Keratinocyte (primary cell): ENCODE data around the gene BCL2L11. TPM values are rescaled to one million over a fixed set of nuclear protein-coding genes. Genes with fewer than 3 reads are reported as not detected.

Experiments used
- DNase-seq: peaks from one replicate; pipeline ENCODE4 v3.0.0-alpha.2; 2011; ENCODE audit warnings: low read depth, missing footprints, low spot score
- FAIRE-seq: peaks from 2 replicates; lab custom pipeline; 2011; peaks lifted over from hg19 to GRCh38; lab: Jason Lieb, UNC
- H2AFZ ChIP-seq: 2 replicates; pipeline ENCODE4 v1.6.0; 2012; ENCODE audit warnings: low read length, control low read depth, inconsistent platforms; ENCODE audit not compliant: control insufficient read depth
- H3K27ac ChIP-seq: 2 replicates; pipeline ENCODE4 v1.5.1; 2011; ENCODE audit warnings: low read length; ENCODE audit not compliant: control insufficient read depth, insufficient read depth
- H3K27me3 ChIP-seq: 3 replicates; pipeline ENCODE4 v1.6.0; 2011; ENCODE audit warnings: low read length; ENCODE audit not compliant: control insufficient read depth, insufficient read depth; ENCODE audit errors: extremely low read depth
- H3K36me3 ChIP-seq, 2 experiments: 2 replicates in 1 of 2; 3 replicates in 1 of 2; pipeline ENCODE4 v1.5.1; 2011; ENCODE audit warnings: low read length in 2 of 2, mild to moderate bottlenecking in 1 of 2; ENCODE audit not compliant: control insufficient read depth in 2 of 2, insufficient read depth in 2 of 2; ENCODE audit errors: extremely low read depth in 1 of 2
- H3K4me1 ChIP-seq: 3 replicates; pipeline ENCODE4 v1.5.1; 2011; ENCODE audit warnings: low read length; ENCODE audit not compliant: control insufficient read depth, insufficient read depth; ENCODE audit errors: extremely low read depth
- H3K4me2 ChIP-seq: 3 replicates; pipeline ENCODE4 v1.6.0; 2011; ENCODE audit warnings: low read depth, low read length; ENCODE audit not compliant: control insufficient read depth, insufficient read depth; ENCODE audit errors: extremely low read depth
- H3K4me3 ChIP-seq, 3 experiments: fragments of 200-600 bp in 1 of 3; sonication (generic) in 1 of 3; 2 replicates in 2 of 3; 3 replicates in 1 of 3; pipeline ENCODE4 v1.5.1; 2011 to 2016; ENCODE audit warnings: low read length in 3 of 3, mild to moderate bottlenecking in 3 of 3, control low read depth in 2 of 3, inconsistent platforms in 1 of 3, low read depth in 1 of 3, mixed read lengths in 1 of 3, mixed run types in 1 of 3, moderate library complexity in 1 of 3; ENCODE audit not compliant: control insufficient read depth in 2 of 3, insufficient read depth in 2 of 3; ENCODE audit errors: extremely low read depth in 1 of 3
- H3K79me2 ChIP-seq: 2 replicates; pipeline ENCODE4 v1.6.0; 2012; ENCODE audit warnings: low read length; ENCODE audit not compliant: control insufficient read depth, insufficient read depth
- H3K9ac ChIP-seq: 3 replicates; pipeline ENCODE4 v1.6.0; 2011; ENCODE audit warnings: low read length; ENCODE audit not compliant: control insufficient read depth, insufficient read depth; ENCODE audit errors: extremely low read depth
- H3K9me1 ChIP-seq: 3 replicates; pipeline ENCODE4 v1.6.0; 2011; ENCODE audit warnings: low read length; ENCODE audit not compliant: control insufficient read depth, insufficient read depth; ENCODE audit errors: extremely low read depth
- H3K9me3 ChIP-seq: 2 replicates; pipeline ENCODE4 v1.5.1; 2012; ENCODE audit warnings: low read depth, low read length; ENCODE audit not compliant: control insufficient read depth
- H4K20me1 ChIP-seq: 3 replicates; pipeline ENCODE4 v1.6.0; 2011; ENCODE audit warnings: low read length; ENCODE audit not compliant: control insufficient read depth, insufficient read depth; ENCODE audit errors: extremely low read depth
- EZH2 ChIP-seq: IDR thresholded peaks from one replicate; pipeline ENCODE4 v1.6.1; 2012; ENCODE audit warnings: inconsistent platforms, mild to moderate bottlenecking, low read length, moderate library complexity
- dilution Hi-C: fragments of 300-500 bp; cut with MboI; formaldehyde crosslinking; loops from one replicate; pipeline ENCODE4 v1.7.0; 2020; ENCODE audit warnings: low sequenced_read_pairs; ENCODE audit not compliant: extremely low pct_ligation_motif_present
- polyA plus RNA-seq, 5 experiments: library from polyadenylated mRNA; depleted of rRNA in 3 of 5; stranded (reverse) in 3 of 5; stranded (forward) in 1 of 5; unstranded in 1 of 5; fragments of >200 nt; gene quantifications; 1 replicate in 1 of 5; 2 replicates in 3 of 5; 3 replicates in 1 of 5; pipeline versions ENCODE4 v1.2.1 to v1.2.3, GENCODE V29; 2011 to 2012; ENCODE audit warnings: missing spikeins in 2 of 5, low read depth in 1 of 5, low replicate concordance in 1 of 5
- TF ChIP-seq, protein P1 (sequence below), 3 experiments: IDR thresholded peaks in 1 of 3; conservative IDR thresholded peaks in 1 of 3; optimal IDR thresholded peaks in 1 of 3; 2 replicates in 2 of 3; 3 replicates in 1 of 3; pipeline versions ENCODE3 to v1.5.1; 2011; ENCODE audit warnings: low read length in 3 of 3, mild to moderate bottlenecking in 3 of 3, moderate library complexity in 2 of 3, control low read depth in 1 of 3, inconsistent platforms in 1 of 3; ENCODE audit not compliant: insufficient read depth in 2 of 3; ENCODE audit errors: extremely low read depth in 1 of 3

BCL2L11 gene
- polyA plus RNA-seq, 1 donor (not counting 4 experiments of a cell fraction or from before 2014, with no cell fraction given), result 1.9 TPM

DNA sequence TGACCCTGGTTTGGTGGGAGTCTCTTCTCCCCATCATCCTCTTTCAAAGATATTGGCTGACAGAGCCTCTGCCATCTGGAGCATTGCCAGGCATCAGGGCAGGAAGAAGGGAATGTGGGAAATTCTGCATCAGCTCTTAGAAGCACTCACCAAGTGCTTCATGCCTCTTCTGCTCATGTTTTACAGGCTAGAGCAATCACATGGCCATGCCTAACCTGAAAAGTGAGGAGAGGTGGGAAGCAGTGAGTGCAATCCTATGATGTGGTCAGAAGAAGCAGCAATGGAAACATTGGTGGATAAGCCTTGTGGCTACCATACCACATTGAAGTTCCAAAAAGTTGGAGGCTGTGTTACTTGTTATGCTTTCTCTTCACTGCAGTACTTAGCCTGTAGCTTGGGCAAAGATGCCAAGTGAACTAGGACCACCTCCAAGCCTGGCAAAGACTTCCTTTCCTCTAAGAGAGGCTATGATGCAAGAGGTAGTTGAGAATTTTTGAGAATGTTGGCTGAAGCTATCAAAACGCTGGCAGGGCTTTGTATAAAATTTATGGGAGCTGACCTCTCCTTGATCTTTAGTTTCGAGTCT, 64.1 kb downstream of the BCL2L11 start:
- Histone ChIP-seq H3K4me2 (no peak overlapping the region), H3K9me3 (no peaks in the 10 kb centered on the region), H3K9me1 (no peaks in the 10 kb centered on the region), H2AFZ (no peak overlapping the region), H3K36me3 (no peaks in the 10 kb centered on the region), H3K9ac (no peak overlapping the region), H3K27me3 (peaks cover 45% of the 10 kb centered on the region), H3K4me3 (no peak overlapping the region), H3K27ac (no peak overlapping the region), H3K4me1 (no peaks in the 10 kb centered on the region), H3K79me2 (no peaks in the 10 kb centered on the region), H4K20me1 (no peaks in the 10 kb centered on the region)
- TF ChIP-seq EZH2, result no peak
- TF ChIP-seq, protein P1, sequence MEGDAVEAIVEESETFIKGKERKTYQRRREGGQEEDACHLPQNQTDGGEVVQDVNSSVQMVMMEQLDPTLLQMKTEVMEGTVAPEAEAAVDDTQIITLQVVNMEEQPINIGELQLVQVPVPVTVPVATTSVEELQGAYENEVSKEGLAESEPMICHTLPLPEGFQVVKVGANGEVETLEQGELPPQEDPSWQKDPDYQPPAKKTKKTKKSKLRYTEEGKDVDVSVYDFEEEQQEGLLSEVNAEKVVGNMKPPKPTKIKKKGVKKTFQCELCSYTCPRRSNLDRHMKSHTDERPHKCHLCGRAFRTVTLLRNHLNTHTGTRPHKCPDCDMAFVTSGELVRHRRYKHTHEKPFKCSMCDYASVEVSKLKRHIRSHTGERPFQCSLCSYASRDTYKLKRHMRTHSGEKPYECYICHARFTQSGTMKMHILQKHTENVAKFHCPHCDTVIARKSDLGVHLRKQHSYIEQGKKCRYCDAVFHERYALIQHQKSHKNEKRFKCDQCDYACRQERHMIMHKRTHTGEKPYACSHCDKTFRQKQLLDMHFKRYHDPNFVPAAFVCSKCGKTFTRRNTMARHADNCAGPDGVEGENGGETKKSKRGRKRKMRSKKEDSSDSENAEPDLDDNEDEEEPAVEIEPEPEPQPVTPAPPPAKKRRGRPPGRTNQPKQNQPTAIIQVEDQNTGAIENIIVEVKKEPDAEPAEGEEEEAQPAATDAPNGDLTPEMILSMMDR (optimal IDR thresholded peaks at IDR 0.05 in 1 of 3, IDR thresholded peaks at IDR 0.05 in 1 of 3, conservative IDR thresholded peaks at IDR 0.05 in 1 of 3; ENCODE audit: extremely low read depth in 1 of 3, insufficient read depth in 2 of 3, low read length in 3 of 3), result no peak
- dilution Hi-C loops, result no loop called here
- no peak for DNase-seq
- no peak for FAIRE-seq

DNA sequence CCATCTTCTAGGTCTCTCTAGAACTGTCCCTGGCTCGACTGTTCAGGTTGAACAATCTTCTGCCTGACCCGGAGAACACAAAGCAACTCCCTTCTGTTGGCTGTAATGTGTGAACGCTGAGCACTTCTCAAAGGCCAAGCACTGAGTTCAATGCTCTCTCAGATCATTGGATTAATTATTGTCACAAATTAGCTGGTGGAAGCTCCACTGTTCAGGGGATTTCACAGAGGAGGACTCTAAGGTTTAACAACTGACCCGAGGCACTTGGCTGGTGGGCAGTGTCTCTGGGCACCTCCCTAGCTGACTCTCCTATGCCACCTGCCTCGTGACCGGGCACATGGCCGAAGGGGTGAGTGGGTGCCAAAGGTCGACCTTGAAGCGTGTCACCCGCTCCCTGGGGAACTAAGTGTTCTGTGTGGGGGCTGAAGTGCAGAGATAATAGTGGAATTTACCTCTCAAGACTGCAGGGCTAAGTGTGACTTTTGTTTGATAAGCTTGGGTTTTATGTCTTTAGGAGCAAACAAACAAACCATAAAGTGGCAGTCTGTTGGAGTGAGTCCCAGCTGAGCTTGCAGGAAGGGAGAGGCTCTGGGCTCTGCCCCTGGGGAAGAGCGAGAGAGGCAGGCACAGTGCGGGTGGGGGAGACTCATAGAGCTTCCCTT, 64.8 kb downstream of the BCL2L11 start:
- no peaks in the 10 kb centered on the region for H4K20me1 ChIP-seq
- no peaks in the 10 kb centered on the region for H3K79me2 ChIP-seq
- H3K36me3 ChIP-seq, result no peaks in the 10 kb centered on the region
- FAIRE-seq (no peak), DNase-seq (no peak)
- dilution Hi-C loops, result no loop called here
- no peak overlapping the region for H3K4me3 ChIP-seq
- no peak overlapping the region for H3K9ac ChIP-seq
- TF ChIP-seq, protein P1 (optimal IDR thresholded peaks at IDR 0.05 in 1 of 3, IDR thresholded peaks at IDR 0.05 in 1 of 3, conservative IDR thresholded peaks at IDR 0.05 in 1 of 3; ENCODE audit: extremely low read depth in 1 of 3, insufficient read depth in 2 of 3, low read length in 3 of 3), result no peak
- TF ChIP-seq EZH2, result no peak
- peaks cover 45% of the 10 kb centered on the region for H3K27me3 ChIP-seq
- H3K4me2 ChIP-seq, result no peak overlapping the region
- no peaks in the 10 kb centered on the region for H3K4me1 ChIP-seq
- no peak overlapping the region for H2AFZ ChIP-seq
- H3K27ac ChIP-seq, result no peak overlapping the region
- H3K9me3 ChIP-seq, result no peaks in the 10 kb centered on the region
- H3K9me1 ChIP-seq, result no peaks in the 10 kb centered on the region
